ENCODE measurements around the gene CDC73. TPM values are rescaled to one million over a fixed set of nuclear protein-coding genes. Genes with fewer than 3 reads are reported as not detected.

CDC73 gene
- total RNA-seq, 2 donors from 2014 or later: 52.8 to 53.0 TPM

- Mint-ChIP-seq H3K36me3 (ENCODE audit: low read depth) (peaks cover 79% of the 10 kb centered on the region), H3K4me3 (no peak overlapping the region), H3K9me3 (peaks cover 16% of the 10 kb centered on the region), H3K4me1 (peaks cover 20% of the 10 kb centered on the region), H3K27me3 (ENCODE audit: insufficient read depth) (no peaks in the 10 kb centered on the region), H3K27ac (no peak overlapping the region)
- TF ChIP-seq CTCF (conservative IDR thresholded peaks at IDR 0.05): no peak
- no peak overlapping the region for H3K9ac ChIP-seq (ENCODE audit: extremely low read depth, low read length, poor library complexity, severe bottlenecking)
- 91 to 100% methylated on average over 1 to 2 of the region's 2 CpGs for WGBS, 2 experiments (ENCODE audit: insufficient coverage in 1 of 2, insufficient read length in 1 of 2)
- H3K27me3 ChIP-seq (ENCODE audit: control insufficient read depth, insufficient read depth, low read length, poor library complexity, severe bottlenecking): no peaks in the 10 kb centered on the region
- H3K36me3 ChIP-seq (ENCODE audit: control insufficient read depth, insufficient read depth, low read length): peaks cover 77% of the 10 kb centered on the region
- no peaks in the 10 kb centered on the region for H3K4me1 ChIP-seq (ENCODE audit: control insufficient read depth, insufficient read depth, low read length)
- no peak for DNase-seq
- H3K27ac ChIP-seq (ENCODE audit: low read depth, low read length): no peak overlapping the region
- peaks cover 44% of the 10 kb centered on the region for H3K9me3 ChIP-seq (ENCODE audit: control insufficient read depth, low read length)
- no peak overlapping the region for H3K4me3 ChIP-seq (ENCODE audit: low read length)
These were observed 90.8 kb downstream of the CDC73 start for GRCh38 chr1:193212637-193213036.

GRCh38 chr1:193213998-193214397, 92.2 kb downstream of the CDC73 start:
- peaks cover 76% of the 10 kb centered on the region for H3K36me3 Mint-ChIP-seq (ENCODE audit: low read depth)
- WGBS, 2 experiments (ENCODE audit: insufficient coverage in 1 of 2, insufficient read length in 1 of 2): 94 to 100% methylated on average over 3 to 4 of the region's 4 CpGs
- Histone ChIP-seq H3K27ac (ENCODE audit: low read depth, low read length) (no peak overlapping the region), H3K36me3 (ENCODE audit: control insufficient read depth, insufficient read depth, low read length) (peaks cover 75% of the 10 kb centered on the region), H3K4me1 (ENCODE audit: control insufficient read depth, insufficient read depth, low read length) (no peaks in the 10 kb centered on the region), H3K9me3 (ENCODE audit: control insufficient read depth, low read length) (peaks cover 33% of the 10 kb centered on the region), H3K9ac (ENCODE audit: extremely low read depth, low read length, poor library complexity, severe bottlenecking) (no peak overlapping the region), H3K27me3 (ENCODE audit: control insufficient read depth, insufficient read depth, low read length, poor library complexity, severe bottlenecking) (no peaks in the 10 kb centered on the region), H3K4me3 (ENCODE audit: low read length) (no peak overlapping the region)
- no peak overlapping the region for H3K4me3 Mint-ChIP-seq
- no peak for TF ChIP-seq CTCF (conservative IDR thresholded peaks at IDR 0.05)
- DNase-seq: no peak
- H3K27ac Mint-ChIP-seq: no peak overlapping the region
- H3K9me3 Mint-ChIP-seq: peaks cover 9% of the 10 kb centered on the region
- no peaks in the 10 kb centered on the region for H3K27me3 Mint-ChIP-seq (ENCODE audit: insufficient read depth)
- H3K4me1 Mint-ChIP-seq: peaks cover 20% of the 10 kb centered on the region

- Histone ChIP-seq H3K4me1 (ENCODE audit: control insufficient read depth, insufficient read depth, low read length) (no peaks in the 10 kb centered on the region), H3K9ac (ENCODE audit: extremely low read depth, low read length, poor library complexity, severe bottlenecking) (no peak overlapping the region), H3K36me3 (ENCODE audit: control insufficient read depth, insufficient read depth, low read length) (peaks cover 63% of the 10 kb centered on the region), H3K27me3 (ENCODE audit: control insufficient read depth, insufficient read depth, low read length, poor library complexity, severe bottlenecking) (no peaks in the 10 kb centered on the region), H3K27ac (ENCODE audit: low read depth, low read length) (no peak overlapping the region), H3K9me3 (ENCODE audit: control insufficient read depth, low read length) (peaks cover 16% of the 10 kb centered on the region), H3K4me3 (ENCODE audit: low read length) (no peak overlapping the region)
- no peaks in the 10 kb centered on the region for H3K27me3 Mint-ChIP-seq (ENCODE audit: insufficient read depth)
- WGBS, 2 experiments (ENCODE audit: insufficient coverage in 1 of 2, insufficient read length in 1 of 2): 62 to 83% methylated on average over 6 to 8 of the region's 8 CpGs
- peaks cover 69% of the 10 kb centered on the region for H3K36me3 Mint-ChIP-seq (ENCODE audit: low read depth)
- H3K4me1 Mint-ChIP-seq: peaks cover 16% of the 10 kb centered on the region
- no peak for TF ChIP-seq CTCF (conservative IDR thresholded peaks at IDR 0.05)
- H3K9me3 Mint-ChIP-seq: peaks cover 3% of the 10 kb centered on the region
- DNase-seq: peak; percentile 67
- peak overlapping the region; percentile 44 for H3K27ac Mint-ChIP-seq
- H3K4me3 Mint-ChIP-seq: no peak overlapping the region
These were observed 95.1 kb downstream of the CDC73 start for GRCh38 chr1:193216920-193217319.

Data from endodermal cell (in vitro differentiated cells).